WI38 (cell line): Measurements from ENCODE around the gene DRD3.

Experiments used
- H3K4me3 ChIP-seq: 2 replicates; pipeline ENCODE4 v1.5.1; 2011; ENCODE audit warnings: low read depth, mild to moderate bottlenecking, control low read depth, low read length
- CTCF ChIP-seq: IDR thresholded peaks from 2 replicates; pipeline ENCODE4 v1.5.1; 2012; ENCODE audit warnings: low read depth, mild to moderate bottlenecking, control low read depth, low read length

The DRD3 gene

GRCh38 chr3:114178770-114179368 lies at the start of gene DRD3:
TSS of gene DRD3 (minus strand) at chr3:114179052. CDS start at chr3:114171992, 7,060 bp downstream.
- no peak within 1 kb of the TSS for H3K4me3 ChIP-seq
- no peak for TF ChIP-seq CTCF

- TF ChIP-seq CTCF, result no peak
- no peak overlapping the region for H3K4me3 ChIP-seq
These were observed 48.2 kb upstream of the DRD3 start for GRCh38 chr3:114227076-114227475.

GRCh38 chr3:114226313-114226712 lies 47.5 kb upstream of the DRD3 start:
- TF ChIP-seq CTCF, result no peak
- no peak overlapping the region for H3K4me3 ChIP-seq

GRCh38 chr3:114223143-114223542 lies 44.3 kb upstream of the DRD3 start:
- H3K4me3 ChIP-seq, result no peak overlapping the region
- no peak for TF ChIP-seq CTCF

- H3K4me3 ChIP-seq, result no peak overlapping the region
- no peak for TF ChIP-seq CTCF
These were observed 43.0 kb upstream of the DRD3 start for GRCh38 chr3:114221881-114222264.

- no peak overlapping the region for H3K4me3 ChIP-seq
These were observed 42.5 kb upstream of the DRD3 start for GRCh38 chr3:114221165-114221880.

More at GRCh38 chr3:114221165-114221880, 42.5 kb upstream of the DRD3 start:
- TF ChIP-seq CTCF, result no peak
